Measurements from ENCODE around the gene FOXE1. TPM values are rescaled to one million over a fixed set of nuclear protein-coding genes. Genes with fewer than 3 reads are reported as not detected.

FOXE1 gene
- total RNA-seq, 4 donors from 2014 or later: not detected

DNA sequence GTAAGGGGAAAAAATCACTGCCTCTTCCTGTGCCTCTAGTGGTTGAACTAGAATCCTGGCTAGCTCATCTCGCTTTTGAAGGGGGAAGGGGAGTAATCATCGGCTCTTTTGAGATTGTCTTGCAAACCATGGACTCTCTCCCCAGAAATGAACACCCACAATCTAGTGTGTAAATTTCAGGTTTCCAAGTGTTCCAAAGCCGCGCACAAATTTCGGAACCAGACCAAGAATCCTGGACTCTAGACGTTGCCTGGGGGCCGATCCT, 4.9 kb upstream of the FOXE1 start:
- DNase-seq: no peak
- Histone ChIP-seq H3K4me1 (peaks cover 3 to 31% (median 16%) of the 10 kb centered on the region in 4 donors), H3K27ac (no peak overlapping the region), H3K36me3 (no peaks in the 10 kb centered on the region), H3K27me3 (peaks cover 99% of the 10 kb centered on the region), H3K9me3 (no peaks in the 10 kb centered on the region), H3K4me3 (peak overlapping the region in 1 of 4 donors; percentile 32)
- WGBS, 2 donors (ENCODE audit: low coverage in 1 of 2): 11% methylated on average over 7 of the region's 7 CpGs; no CpG with 5 or more reads in 1 of the 2 donors
- intact Hi-C loops (cut with DNase I; ENCODE audit: low total_unique reads): no loop called here
- TF ChIP-seq POLR2A (IDR thresholded peaks at IDR 0.05): no peak
- no peak for TF ChIP-seq EP300 (IDR thresholded peaks at IDR 0.05; ENCODE audit: low read depth)
- TF ChIP-seq CTCF (IDR thresholded peaks at IDR 0.05): no peak
- TF ChIP-seq POLR2AphosphoS5 (IDR thresholded peaks at IDR 0.05): no peak
- in situ Hi-C loops (cut with MboI; ENCODE audit: low pct_ligation_motif_present in 1 of 4, low pct_unique_long_range_greater_than_20kb in 1 of 4, low sequenced_read_pairs in 3 of 4): no loop called here

GRCh38 chr9:97848480-97849237, 4.4 kb upstream of the FOXE1 start:
- H3K36me3 ChIP-seq: no peaks in the 10 kb centered on the region
- no peak overlapping the region for H3K27ac ChIP-seq
- H3K4me3 ChIP-seq: peak overlapping the region in 2 of 4 donors; percentile 9 to 32
- H3K4me1 ChIP-seq: peaks cover 4 to 36% (median 21%) of the 10 kb centered on the region in 4 donors
- H3K27me3 ChIP-seq: peaks cover 99% of the 10 kb centered on the region
- DNase-seq: no peak
- 20% methylated on average over 48 of the region's 61 CpGs; no CpG with 5 or more reads in 1 of the 2 donors for WGBS, 2 donors (ENCODE audit: low coverage in 1 of 2)
- TF ChIP-seq POLR2A (IDR thresholded peaks at IDR 0.05): no peak
- no peak for TF ChIP-seq EP300 (IDR thresholded peaks at IDR 0.05; ENCODE audit: low read depth)
- TF ChIP-seq CTCF (IDR thresholded peaks at IDR 0.05): no peak
- intact Hi-C loops (cut with DNase I; ENCODE audit: low total_unique reads) (no loop called here), in situ Hi-C loops (cut with MboI; ENCODE audit: low pct_ligation_motif_present in 1 of 4, low pct_unique_long_range_greater_than_20kb in 1 of 4, low sequenced_read_pairs in 3 of 4) (no loop called here)
- no peaks in the 10 kb centered on the region for H3K9me3 ChIP-seq

DNA sequence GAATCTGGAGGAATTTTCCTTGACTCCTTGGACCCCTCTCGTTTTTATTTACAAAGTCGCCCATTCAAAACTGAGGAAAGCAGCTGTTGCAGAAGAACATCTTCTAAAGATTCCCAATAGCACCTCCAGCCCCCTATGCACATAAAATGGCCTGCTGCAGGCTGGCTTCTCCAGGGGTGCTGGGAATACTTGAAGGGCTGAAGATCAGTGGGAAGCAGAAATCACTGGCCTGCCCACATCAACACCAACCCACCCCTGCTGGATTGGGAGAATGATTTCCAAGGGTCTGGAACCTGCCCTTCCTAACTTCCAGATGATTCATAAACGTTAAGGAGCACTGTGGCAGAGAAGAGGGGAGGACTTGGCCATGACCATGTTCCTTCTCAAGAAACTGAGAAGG, 3.0 kb upstream of the FOXE1 start:
- no peak for TF ChIP-seq POLR2AphosphoS5 (IDR thresholded peaks at IDR 0.05)
- no peak for TF ChIP-seq POLR2A (IDR thresholded peaks at IDR 0.05)
- TF ChIP-seq CTCF (IDR thresholded peaks at IDR 0.05): no peak
- no peak for TF ChIP-seq EP300 (IDR thresholded peaks at IDR 0.05; ENCODE audit: low read depth)
- in situ Hi-C loops (cut with MboI; ENCODE audit: low pct_ligation_motif_present in 1 of 4, low pct_unique_long_range_greater_than_20kb in 1 of 4, low sequenced_read_pairs in 3 of 4) (no loop called here), intact Hi-C loops (cut with DNase I; ENCODE audit: low total_unique reads) (no loop called here)
- Histone ChIP-seq H3K4me3 (no peak overlapping the region), H3K36me3 (no peaks in the 10 kb centered on the region), H3K27me3 (peaks cover 99% of the 10 kb centered on the region), H3K9me3 (no peaks in the 10 kb centered on the region), H3K27ac (no peak overlapping the region), H3K4me1 (peaks cover 4 to 41% (median 24%) of the 10 kb centered on the region in 4 donors)
- WGBS, 2 donors (ENCODE audit: low coverage in 1 of 2): 31% methylated on average over 3 of the region's 3 CpGs; no CpG with 5 or more reads in 1 of the 2 donors
- DNase-seq: no peak

- TF ChIP-seq CTCF (IDR thresholded peaks at IDR 0.05) (no peak), POLR2AphosphoS5 (IDR thresholded peaks at IDR 0.05) (no peak), POLR2A (IDR thresholded peaks at IDR 0.05) (no peak), EP300 (IDR thresholded peaks at IDR 0.05; ENCODE audit: low read depth) (no peak)
- H3K9me3 ChIP-seq: no peaks in the 10 kb centered on the region
- intact Hi-C loops (cut with DNase I; ENCODE audit: low total_unique reads): no loop called here
- H3K36me3 ChIP-seq: no peaks in the 10 kb centered on the region
- DNase-seq: no peak
- H3K27ac ChIP-seq: no peak overlapping the region
- in situ Hi-C loops (cut with MboI; ENCODE audit: low pct_ligation_motif_present in 1 of 4, low pct_unique_long_range_greater_than_20kb in 1 of 4, low sequenced_read_pairs in 3 of 4): no loop called here
- H3K4me3 ChIP-seq: no peak overlapping the region
- H3K27me3 ChIP-seq: peaks cover 100% of the 10 kb centered on the region
- WGBS, 2 donors (ENCODE audit: low coverage in 1 of 2): 16 to 42% methylated on average over 7 to 13 of the region's 13 CpGs
- H3K4me1 ChIP-seq: peaks cover 4 to 41% (median 24%) of the 10 kb centered on the region in 4 donors
Observed at GRCh38 chr9:97850746-97851445, 2.1 kb upstream of the FOXE1 start.

Data from transverse colon (tissue), 4 donors.